Ovary (tissue), 3 donors: Measurements from ENCODE around the gene SCGB1D1.

Experiments used
- CTCF ChIP-seq, 3 donors: fragments of 450-650 bp in 2 of 3; fragments of 200-600 bp in 1 of 3; IDR thresholded peaks; one replicate each; pipeline versions ENCODE4 v1.5.1 to v1.8.0; 2016 to 2022; ENCODE audit warnings: antibody characterized with exemption in 3 of 3, mild to moderate bottlenecking in 1 of 3
- POLR2A ChIP-seq: fragments of 450-650 bp; IDR thresholded peaks from one replicate; pipeline ENCODE4 v1.6.1; 2017; ENCODE audit warnings: antibody characterized with exemption, mild to moderate bottlenecking, moderate library complexity
- donor health status: DM: no; HTN: no; CAD: no.

DNA sequence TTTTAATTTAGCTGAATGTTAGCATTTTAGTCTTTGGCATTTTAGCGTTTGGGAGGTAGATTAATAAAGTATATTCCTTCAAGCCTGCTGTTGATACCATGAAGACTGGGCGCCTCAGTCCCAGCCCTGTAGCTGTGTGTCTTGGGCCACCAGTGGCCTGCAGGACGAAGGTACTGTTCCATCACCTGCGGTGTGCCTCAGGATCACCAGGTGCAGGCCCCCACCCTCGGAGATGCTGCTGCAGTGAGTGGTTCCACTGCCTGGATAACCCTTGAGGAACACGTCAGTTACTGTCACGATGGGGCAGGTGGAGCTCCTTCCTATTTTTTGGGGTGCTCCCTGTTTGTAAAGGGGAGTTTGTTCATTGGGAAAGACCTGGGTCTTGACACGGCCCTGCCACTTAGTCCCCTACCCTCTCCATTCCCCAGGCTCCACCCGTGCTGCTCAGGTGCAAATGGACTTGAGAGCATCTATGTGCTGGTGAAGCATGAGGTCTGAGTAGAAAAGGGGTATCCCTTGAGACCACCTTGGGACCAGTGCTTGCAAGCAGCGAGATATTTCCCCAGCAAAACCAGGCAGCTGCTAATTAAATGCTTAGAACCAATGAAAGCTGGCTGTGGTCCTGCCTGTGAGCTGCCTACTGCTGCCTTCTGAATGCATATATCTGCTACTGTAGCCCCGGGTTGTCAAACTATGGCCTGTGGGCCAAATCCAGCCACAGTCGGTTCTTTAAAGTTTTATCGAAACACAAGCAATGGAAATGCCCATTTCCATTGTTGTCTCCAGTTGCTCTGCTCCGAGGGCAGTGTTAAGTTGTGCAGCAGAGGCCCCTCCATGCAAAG is 37.5 kb upstream of the SCGB1D1 start:
- TF ChIP-seq POLR2A: no peak
- no peak for TF ChIP-seq CTCF (IDR thresholded peaks at IDR 0.05)
